Measurements from ENCODE around the gene MAP3K13. TPM values are rescaled to one million over a fixed set of nuclear protein-coding genes. Genes with fewer than 3 reads are reported as not detected.
A peak's percentile ranks its signal among the peaks of the same experiment; 100 is the strongest.

MAP3K13 gene
- total RNA-seq, 4 donors from 2014 or later: 8.8 to 47.8 (median 17.2) TPM

DNA sequence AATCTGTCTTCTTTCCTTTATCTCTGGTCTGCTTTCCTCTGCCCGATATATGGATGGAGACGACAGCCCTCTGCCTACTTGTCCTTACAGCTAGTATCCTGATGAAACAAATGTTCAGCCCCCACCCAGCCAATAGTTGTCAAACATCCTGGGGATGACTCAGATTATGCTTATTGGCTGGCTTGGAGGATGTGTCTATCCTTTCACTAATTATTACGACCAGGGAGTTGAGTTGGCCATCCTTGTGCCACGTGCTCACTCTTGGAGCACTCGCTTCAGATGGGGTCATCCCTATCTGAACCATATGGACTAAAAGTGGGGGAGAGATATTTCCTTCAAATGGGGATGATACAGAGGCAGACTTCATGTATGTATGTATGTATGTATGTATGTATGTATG is 6.4 kb upstream of the MAP3K13 start:
- DNase-seq: no peak
- no peaks in the 10 kb centered on the region for H3K4me1 ChIP-seq
- no peaks in the 10 kb centered on the region for H3K27me3 ChIP-seq
- H3K27ac ChIP-seq: no peak overlapping the region
- no peaks in the 10 kb centered on the region for H3K9me3 ChIP-seq
- H3K4me3 ChIP-seq: no peak overlapping the region
- TF ChIP-seq POLR2A (IDR thresholded peaks at IDR 0.05): no peak
- TF ChIP-seq, protein P1, sequence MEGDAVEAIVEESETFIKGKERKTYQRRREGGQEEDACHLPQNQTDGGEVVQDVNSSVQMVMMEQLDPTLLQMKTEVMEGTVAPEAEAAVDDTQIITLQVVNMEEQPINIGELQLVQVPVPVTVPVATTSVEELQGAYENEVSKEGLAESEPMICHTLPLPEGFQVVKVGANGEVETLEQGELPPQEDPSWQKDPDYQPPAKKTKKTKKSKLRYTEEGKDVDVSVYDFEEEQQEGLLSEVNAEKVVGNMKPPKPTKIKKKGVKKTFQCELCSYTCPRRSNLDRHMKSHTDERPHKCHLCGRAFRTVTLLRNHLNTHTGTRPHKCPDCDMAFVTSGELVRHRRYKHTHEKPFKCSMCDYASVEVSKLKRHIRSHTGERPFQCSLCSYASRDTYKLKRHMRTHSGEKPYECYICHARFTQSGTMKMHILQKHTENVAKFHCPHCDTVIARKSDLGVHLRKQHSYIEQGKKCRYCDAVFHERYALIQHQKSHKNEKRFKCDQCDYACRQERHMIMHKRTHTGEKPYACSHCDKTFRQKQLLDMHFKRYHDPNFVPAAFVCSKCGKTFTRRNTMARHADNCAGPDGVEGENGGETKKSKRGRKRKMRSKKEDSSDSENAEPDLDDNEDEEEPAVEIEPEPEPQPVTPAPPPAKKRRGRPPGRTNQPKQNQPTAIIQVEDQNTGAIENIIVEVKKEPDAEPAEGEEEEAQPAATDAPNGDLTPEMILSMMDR (IDR thresholded peaks at IDR 0.05): no peak
- H3K36me3 ChIP-seq: no peaks in the 10 kb centered on the region
- intact Hi-C loops (cut with DNase I; ENCODE audit: low total_unique reads): no loop called here

DNA sequence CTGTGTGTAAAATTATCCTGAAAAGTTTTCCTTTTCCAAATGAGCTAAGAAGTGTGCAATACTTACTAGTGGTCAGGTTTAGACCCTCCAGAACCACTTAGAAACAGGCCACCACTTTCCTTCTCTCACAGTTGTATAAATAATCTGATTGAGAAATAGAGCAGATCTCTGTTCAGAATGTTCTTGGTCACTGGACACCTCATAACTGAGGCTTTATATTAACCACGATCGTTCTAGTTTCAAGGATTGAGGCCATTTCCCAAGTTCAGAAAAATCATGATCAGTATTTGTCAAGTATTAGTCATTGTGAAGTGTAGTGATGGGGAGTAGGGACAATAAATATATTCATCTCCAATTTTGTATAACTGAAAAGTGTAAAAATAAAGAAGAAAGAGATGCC is 1.0 kb upstream of the MAP3K13 start:
- Histone ChIP-seq H3K27me3 (no peaks in the 10 kb centered on the region), H3K4me3 (no peak overlapping the region), H3K27ac (no peak overlapping the region), H3K36me3 (no peaks in the 10 kb centered on the region), H3K4me1 (no peaks in the 10 kb centered on the region), H3K9me3 (no peaks in the 10 kb centered on the region)
- intact Hi-C loops (cut with DNase I; ENCODE audit: low total_unique reads): no loop called here
- no peak for TF ChIP-seq POLR2A (IDR thresholded peaks at IDR 0.05)
- TF ChIP-seq, protein P1 (IDR thresholded peaks at IDR 0.05): no peak
- no peak for DNase-seq

DNA sequence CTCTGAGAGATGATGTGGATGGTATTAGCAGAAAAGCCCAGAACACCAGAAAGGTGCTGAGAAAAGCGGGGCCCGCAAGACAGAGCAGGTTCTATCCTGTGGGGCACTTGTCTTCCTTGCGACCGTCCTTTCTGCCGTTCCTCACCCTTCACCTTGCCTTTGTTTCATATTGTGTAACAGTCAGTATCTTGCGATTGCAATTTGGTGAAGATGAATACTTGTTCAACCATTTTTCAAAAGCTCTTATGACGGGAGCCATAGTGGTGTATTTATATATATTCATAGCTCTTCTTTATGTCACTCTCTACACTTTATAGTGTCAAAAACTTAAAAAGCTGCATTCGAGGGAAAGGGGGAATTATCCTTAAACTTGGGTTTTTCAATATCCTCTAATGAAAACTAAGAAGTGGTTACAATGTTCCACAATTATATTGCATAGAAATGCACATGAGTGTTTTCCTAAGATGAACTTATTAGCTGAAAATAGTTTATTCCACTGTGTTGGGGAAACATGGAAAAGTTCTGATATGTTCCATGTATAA is 797 bp downstream of the MAP3K13 start:
- H3K36me3 ChIP-seq: no peaks in the 10 kb centered on the region
- no peak for DNase-seq
- peak overlapping the region; percentile 71 to 76 for H3K27ac ChIP-seq
- intact Hi-C loops (cut with DNase I; ENCODE audit: low total_unique reads): no loop called here
- H3K9me3 ChIP-seq: no peaks in the 10 kb centered on the region
- H3K27me3 ChIP-seq: no peaks in the 10 kb centered on the region
- H3K4me3 ChIP-seq: peak overlapping the region; percentile 47 to 55
- TF ChIP-seq, protein P1 (IDR thresholded peaks at IDR 0.05): no peak
- TF ChIP-seq POLR2A (IDR thresholded peaks at IDR 0.05): no peak
- no peaks in the 10 kb centered on the region for H3K4me1 ChIP-seq

DNA sequence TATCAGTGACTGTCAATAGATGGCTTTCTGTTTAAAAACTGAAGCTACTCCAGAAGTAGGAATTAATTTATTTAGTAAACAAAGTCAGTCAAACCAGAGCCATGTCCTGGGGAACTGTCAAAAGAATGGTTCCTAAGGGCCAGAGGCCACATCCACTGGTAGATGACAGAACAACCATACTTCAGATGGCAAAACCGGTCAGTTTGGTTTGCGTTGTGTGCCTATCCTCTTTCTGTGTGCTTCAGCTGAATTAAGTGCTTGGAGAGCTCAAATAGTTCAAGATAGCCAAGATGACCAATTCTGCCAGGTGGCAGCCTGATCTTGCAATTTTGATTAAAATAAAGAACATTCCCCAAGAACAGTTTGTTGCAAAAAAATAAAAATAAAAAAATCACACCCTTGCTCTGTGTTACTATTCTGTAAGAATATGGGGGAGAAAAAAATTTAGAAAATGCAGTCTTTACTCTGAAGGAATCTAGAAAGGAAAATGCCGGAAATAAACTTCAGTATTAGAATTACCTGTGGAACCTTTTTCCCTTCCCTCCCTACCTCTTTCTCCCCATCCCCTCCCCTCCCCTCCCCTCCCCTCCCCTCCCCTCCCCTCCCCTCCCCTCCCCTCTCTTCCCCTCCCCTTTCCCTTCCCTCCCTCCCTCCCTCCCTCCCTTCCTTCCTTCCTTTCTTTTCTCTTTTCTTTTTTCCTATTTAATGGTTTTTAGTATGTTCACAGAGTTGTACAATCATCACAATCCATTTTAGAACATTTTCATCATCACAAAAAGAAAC is 2.5 kb downstream of the MAP3K13 start:
- H3K36me3 ChIP-seq: no peaks in the 10 kb centered on the region
- H3K4me1 ChIP-seq: no peaks in the 10 kb centered on the region
- no peaks in the 10 kb centered on the region for H3K9me3 ChIP-seq
- no peak for DNase-seq
- TF ChIP-seq POLR2A (IDR thresholded peaks at IDR 0.05): no peak
- TF ChIP-seq, protein P1 (IDR thresholded peaks at IDR 0.05): no peak
- intact Hi-C loops (cut with DNase I; ENCODE audit: low total_unique reads): no loop called here
- H3K4me3 ChIP-seq: no peak overlapping the region
- H3K27me3 ChIP-seq: no peaks in the 10 kb centered on the region
- H3K27ac ChIP-seq: no peak overlapping the region

DNA sequence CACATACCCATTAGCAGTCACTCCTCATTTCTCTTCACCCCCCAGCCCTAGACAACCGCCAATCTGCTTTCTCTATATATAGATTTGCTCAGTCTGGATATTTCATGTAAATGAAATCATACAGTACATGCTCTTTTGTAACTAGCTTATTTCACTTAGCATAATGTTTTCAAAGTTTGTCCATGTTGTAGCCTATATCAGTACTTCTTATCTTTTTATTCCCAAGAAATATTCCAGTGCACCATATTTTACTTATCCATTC is 3.1 kb downstream of the MAP3K13 start:
- no peak for DNase-seq
- no peak for TF ChIP-seq POLR2A (IDR thresholded peaks at IDR 0.05)
- TF ChIP-seq, protein P1 (IDR thresholded peaks at IDR 0.05): no peak
- H3K27ac ChIP-seq: no peak overlapping the region
- H3K9me3 ChIP-seq: no peaks in the 10 kb centered on the region
- H3K36me3 ChIP-seq: no peaks in the 10 kb centered on the region
- no peak overlapping the region for H3K4me3 ChIP-seq
- intact Hi-C loops (cut with DNase I; ENCODE audit: low total_unique reads): no loop called here
- H3K4me1 ChIP-seq: no peaks in the 10 kb centered on the region
- H3K27me3 ChIP-seq: no peaks in the 10 kb centered on the region

All from uterus (tissue), 4 donors.